ENCODE results near the gene DOK6.
A peak's percentile ranks its signal among the peaks of the same experiment; 100 is the strongest.

- TF ChIP-seq SIN3A (IDR thresholded peaks at IDR 0.05; ENCODE audit: borderline replicate concordance in 2 of 2, control insufficient read depth in 1 of 2, low read depth in 2 of 2, low read length in 2 of 2) (no peak), EP300 (IDR thresholded peaks at IDR 0.05; ENCODE audit: low read length) (no peak), MYC (IDR thresholded peaks at IDR 0.05; ENCODE audit: low read depth, low read length) (no peak), MYC (CRISPR knock-in tag; IDR thresholded peaks at IDR 0.05; ENCODE audit: borderline replicate concordance, low read depth) (no peak), CEBPG (CRISPR knock-in tag; IDR thresholded peaks at IDR 0.05) (no peak), CEBPG (tag; conservative IDR thresholded peaks at IDR 0.05 in 1 of 2, IDR thresholded peaks at IDR 0.05 in 1 of 2) (peak in 1 of 2 experiments; percentile 67; a peak in 2 of 4 replicates), KDM4B (IDR thresholded peaks at IDR 0.05; ENCODE audit: borderline replicate concordance in 2 of 2, low read depth in 1 of 2) (no peak), PML (IDR thresholded peaks at IDR 0.05; ENCODE audit: low read length) (no peak), POLR2AphosphoS5 (IDR thresholded peaks at IDR 0.05; ENCODE audit: control insufficient read depth, insufficient read depth, low read depth, low read length) (no peak), EGR1 (conservative IDR thresholded peaks at IDR 0.05) (no peak)
Observed at GRCh38 chr18:69631281-69631680, 230.6 kb downstream of the DOK6 start.
